ENCODE results near the gene TRIM45. TPM values are rescaled to one million over a fixed set of nuclear protein-coding genes. Genes with fewer than 3 reads are reported as not detected.

Gene TRIM45
- total RNA-seq, 2 experiments from 2014 or later: not detected

DNA sequence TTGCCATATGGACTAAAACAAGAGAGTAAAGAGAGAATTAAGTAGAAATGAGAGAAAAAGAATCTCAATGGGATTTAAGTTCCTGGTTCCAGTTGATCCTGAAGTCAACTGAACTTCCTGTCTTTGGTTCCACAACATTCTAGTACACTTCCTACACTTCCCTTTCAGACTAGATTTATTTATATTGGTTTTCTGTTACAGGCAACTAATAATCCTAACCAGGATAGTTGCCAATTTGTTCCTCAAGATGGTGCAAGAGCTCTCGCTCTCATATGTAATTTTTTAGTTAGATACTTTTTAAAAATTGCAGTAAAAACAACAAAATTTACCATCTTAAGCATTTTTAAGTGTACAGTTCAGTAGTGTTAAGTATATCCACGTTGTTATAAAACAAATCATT is 28.8 kb upstream of the TRIM45 start:
- DNase-seq (ENCODE audit: low spot score): no peak
- Histone ChIP-seq H3K36me3 (ENCODE audit: insufficient read depth, low read length) (no peaks in the 10 kb centered on the region), H3K27ac (ENCODE audit: low read depth, low read length, poor library complexity, severe bottlenecking) (no peak overlapping the region), H3K9me3 (ENCODE audit: low read length) (peaks cover 4% of the 10 kb centered on the region; the same call in 1 of the 2 replicates), H3K4me1 (ENCODE audit: insufficient read depth, low read length, poor library complexity, severe bottlenecking) (no peaks in the 10 kb centered on the region), H4K20me1 (ENCODE audit: insufficient read depth, low read length) (no peaks in the 10 kb centered on the region), H2AFZ (ENCODE audit: low read length) (no peak overlapping the region), H3K9me2 (ENCODE audit: insufficient read depth, low read length) (no peaks in the 10 kb centered on the region), H3K79me2 (ENCODE audit: insufficient read depth, low read depth, low read length) (no peaks in the 10 kb centered on the region), H3K4me2 (ENCODE audit: low read length) (no peak overlapping the region), H3K4me3 (ENCODE audit: low read depth, low read length, poor library complexity, severe bottlenecking) (no peak overlapping the region)
- BruUV-seq (replicated peaks): no TSS peak
- ChIA-PET POLR2A (no interaction called here), CTCF (ENCODE audit: unreplicated experiment) (no interaction called here)
- TF ChIP-seq EZH2phosphoT487 (IDR thresholded peaks at IDR 0.05; ENCODE audit: borderline replicate concordance, low read depth, low read length): no peak
- TF ChIP-seq, protein P1, sequence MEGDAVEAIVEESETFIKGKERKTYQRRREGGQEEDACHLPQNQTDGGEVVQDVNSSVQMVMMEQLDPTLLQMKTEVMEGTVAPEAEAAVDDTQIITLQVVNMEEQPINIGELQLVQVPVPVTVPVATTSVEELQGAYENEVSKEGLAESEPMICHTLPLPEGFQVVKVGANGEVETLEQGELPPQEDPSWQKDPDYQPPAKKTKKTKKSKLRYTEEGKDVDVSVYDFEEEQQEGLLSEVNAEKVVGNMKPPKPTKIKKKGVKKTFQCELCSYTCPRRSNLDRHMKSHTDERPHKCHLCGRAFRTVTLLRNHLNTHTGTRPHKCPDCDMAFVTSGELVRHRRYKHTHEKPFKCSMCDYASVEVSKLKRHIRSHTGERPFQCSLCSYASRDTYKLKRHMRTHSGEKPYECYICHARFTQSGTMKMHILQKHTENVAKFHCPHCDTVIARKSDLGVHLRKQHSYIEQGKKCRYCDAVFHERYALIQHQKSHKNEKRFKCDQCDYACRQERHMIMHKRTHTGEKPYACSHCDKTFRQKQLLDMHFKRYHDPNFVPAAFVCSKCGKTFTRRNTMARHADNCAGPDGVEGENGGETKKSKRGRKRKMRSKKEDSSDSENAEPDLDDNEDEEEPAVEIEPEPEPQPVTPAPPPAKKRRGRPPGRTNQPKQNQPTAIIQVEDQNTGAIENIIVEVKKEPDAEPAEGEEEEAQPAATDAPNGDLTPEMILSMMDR (conservative IDR thresholded peaks at IDR 0.05; ENCODE audit: low read length): peak; percentile 24; the same call in 1 of the 2 replicates
- intact Hi-C loops (cut with micrococcal nuclease; ENCODE audit: unreplicated experiment): no loop called here

DNA sequence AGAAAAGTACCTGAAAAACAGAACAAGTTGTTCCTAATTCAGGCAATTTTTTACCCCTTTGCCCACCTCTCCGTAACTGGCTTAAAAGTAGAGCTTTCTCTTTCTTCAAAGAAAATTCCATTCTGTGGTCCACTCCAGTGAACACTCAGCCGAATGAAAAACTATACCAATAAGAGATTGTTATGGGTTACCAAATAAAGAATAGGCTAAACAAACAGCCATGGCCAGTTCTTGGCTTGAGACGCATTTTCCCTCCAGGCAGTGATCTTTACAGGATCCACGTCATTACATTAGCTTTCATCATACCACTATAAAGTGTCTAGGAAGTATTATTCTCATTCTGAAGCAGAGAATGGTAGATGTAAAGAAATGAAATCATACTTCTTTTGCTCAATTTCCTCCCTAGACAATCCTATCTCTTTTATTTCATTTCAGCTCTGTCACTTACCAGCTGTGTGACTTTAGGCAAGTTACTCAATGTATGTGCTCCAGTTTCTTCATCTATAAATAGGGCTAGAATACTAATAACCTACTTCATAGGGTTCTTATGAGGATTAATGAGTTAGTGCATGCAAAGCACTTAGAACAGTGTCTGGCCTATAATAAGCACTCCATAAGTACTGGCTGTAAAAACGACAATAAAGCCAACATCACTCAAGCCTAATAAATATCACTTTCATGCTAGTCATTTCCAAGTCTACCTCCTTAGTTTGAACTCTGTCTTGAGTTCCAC is 26.5 kb upstream of the TRIM45 start:
- Histone ChIP-seq H3K4me3 (ENCODE audit: low read depth, low read length, poor library complexity, severe bottlenecking) (no peak overlapping the region), H3K4me2 (ENCODE audit: low read length) (no peak overlapping the region), H3K9me2 (ENCODE audit: insufficient read depth, low read length) (no peaks in the 10 kb centered on the region), H3K36me3 (ENCODE audit: insufficient read depth, low read length) (no peaks in the 10 kb centered on the region), H3K4me1 (ENCODE audit: insufficient read depth, low read length, poor library complexity, severe bottlenecking) (no peaks in the 10 kb centered on the region), H3K9me3 (ENCODE audit: low read length) (peaks cover 4% of the 10 kb centered on the region; the same call in 1 of the 2 replicates), H2AFZ (ENCODE audit: low read length) (no peak overlapping the region), H4K20me1 (ENCODE audit: insufficient read depth, low read length) (no peaks in the 10 kb centered on the region), H3K27ac (ENCODE audit: low read depth, low read length, poor library complexity, severe bottlenecking) (no peak overlapping the region), H3K79me2 (ENCODE audit: insufficient read depth, low read depth, low read length) (no peaks in the 10 kb centered on the region)
- intact Hi-C loops (cut with micrococcal nuclease; ENCODE audit: unreplicated experiment): no loop called here
- no TSS peak for BruUV-seq (replicated peaks)
- CTCF ChIA-PET (ENCODE audit: unreplicated experiment): interaction anchor here (0.5 kb wide), 1 partner anchor 1694 kb away, joined by 3 read pairs; no protein-coding TSS in a partner anchor
- POLR2A ChIA-PET: no interaction called here
- DNase-seq (ENCODE audit: low spot score): no peak
- TF ChIP-seq EZH2phosphoT487 (IDR thresholded peaks at IDR 0.05; ENCODE audit: borderline replicate concordance, low read depth, low read length): no peak
- TF ChIP-seq, protein P1 (conservative IDR thresholded peaks at IDR 0.05; ENCODE audit: low read length): no peak

DNA sequence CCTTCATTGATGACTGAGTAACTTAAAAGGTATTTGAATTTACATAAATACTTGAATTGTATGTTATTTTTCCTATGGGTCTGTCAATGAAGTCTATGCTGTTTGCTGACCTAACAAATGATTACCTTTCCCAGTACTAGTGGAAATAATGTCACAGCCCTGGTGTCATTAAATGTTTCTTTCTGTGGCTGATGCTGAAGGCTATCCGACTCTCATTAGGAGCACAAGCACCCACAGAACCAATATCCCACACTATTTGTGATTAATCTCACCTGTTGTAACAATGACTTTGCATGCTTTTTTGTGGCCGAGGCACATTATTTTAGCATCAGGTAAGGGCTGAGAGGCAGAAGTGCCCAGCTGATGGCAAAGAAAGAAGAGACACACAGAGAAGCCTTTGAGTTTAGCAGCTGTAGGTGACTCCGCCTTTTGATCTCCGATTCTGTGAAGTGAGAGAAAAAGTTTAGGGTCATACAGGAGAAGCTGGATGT is 25.8 kb upstream of the TRIM45 start:
- H3K79me2 ChIP-seq (ENCODE audit: insufficient read depth, low read depth, low read length): no peaks in the 10 kb centered on the region
- no peaks in the 10 kb centered on the region for H3K4me1 ChIP-seq (ENCODE audit: insufficient read depth, low read length, poor library complexity, severe bottlenecking)
- peaks cover 4% of the 10 kb centered on the region; the same call in 1 of the 2 replicates for H3K9me3 ChIP-seq (ENCODE audit: low read length)
- TF ChIP-seq, protein P1 (conservative IDR thresholded peaks at IDR 0.05; ENCODE audit: low read length): no peak
- no peak for TF ChIP-seq EZH2phosphoT487 (IDR thresholded peaks at IDR 0.05; ENCODE audit: borderline replicate concordance, low read depth, low read length)
- no peak overlapping the region for H3K4me3 ChIP-seq (ENCODE audit: low read depth, low read length, poor library complexity, severe bottlenecking)
- H2AFZ ChIP-seq (ENCODE audit: low read length): no peak overlapping the region
- no TSS peak for BruUV-seq (replicated peaks)
- POLR2A ChIA-PET: interaction anchor here (0.7 kb wide), 1 partner anchor 1110 kb away, joined by 3 read pairs; no protein-coding TSS in a partner anchor
- no peak for DNase-seq (ENCODE audit: low spot score)
- H3K9me2 ChIP-seq (ENCODE audit: insufficient read depth, low read length): no peaks in the 10 kb centered on the region
- no peaks in the 10 kb centered on the region for H3K36me3 ChIP-seq (ENCODE audit: insufficient read depth, low read length)
- H3K4me2 ChIP-seq (ENCODE audit: low read length): no peak overlapping the region
- CTCF ChIA-PET (ENCODE audit: unreplicated experiment): no interaction called here
- intact Hi-C loops (cut with micrococcal nuclease; ENCODE audit: unreplicated experiment): no loop called here
- H4K20me1 ChIP-seq (ENCODE audit: insufficient read depth, low read length): no peaks in the 10 kb centered on the region
- no peak overlapping the region for H3K27ac ChIP-seq (ENCODE audit: low read depth, low read length, poor library complexity, severe bottlenecking)

Data from OCI-LY7 (cell line).